HepG2 (cell line): Measurements from ENCODE around the gene TSSK2. TPM values are rescaled to one million over a fixed set of nuclear protein-coding genes. Genes with fewer than 3 reads are reported as not detected.

ENCODE experiments used
- EEA1 ChIP-seq: sonication (generic); formaldehyde crosslinking; IDR thresholded peaks from 2 replicates; pipeline ENCODE4 v1.5.1; 2020; ENCODE audit warnings: mild to moderate bottlenecking, missing genetic modification reagents, borderline replicate concordance
- FIP1L1 ChIP-seq: fragments of 200-400 bp; formaldehyde crosslinking; IDR thresholded peaks from 2 replicates; pipeline ENCODE4 v1.6.1; 2018; ENCODE audit warnings: low read depth, mild to moderate bottlenecking, low read length, moderate library complexity, borderline replicate concordance; ENCODE audit not compliant: insufficient read depth
- ISL2 ChIP-seq: sonication (generic); formaldehyde crosslinking; IDR thresholded peaks from 2 replicates; pipeline ENCODE4 v1.5.0; 2020; ENCODE audit warnings: missing genetic modification reagents
- KAT8 ChIP-seq: IDR thresholded peaks from 2 replicates; pipeline ENCODE4 v1.6.1; 2016; ENCODE audit warnings: missing genetic modification reagents, missing compliant biosample characterization
- KLF6 ChIP-seq: IDR thresholded peaks from 2 replicates; pipeline ENCODE4 v1.8.0; 2016; ENCODE audit warnings: missing biosample characterization, missing genetic modification reagents
- MEF2D ChIP-seq: sonication (generic); formaldehyde crosslinking; IDR thresholded peaks from 2 replicates; pipeline ENCODE4 v1.5.1; 2020; ENCODE audit warnings: mild to moderate bottlenecking, missing genetic modification reagents
- NCOA2 ChIP-seq: sonication (generic); formaldehyde crosslinking; IDR thresholded peaks from 2 replicates; pipeline ENCODE4 v1.8.0; 2022; ENCODE audit warnings: inconsistent platforms
- PHF8 ChIP-seq: sonication (generic); formaldehyde crosslinking; IDR thresholded peaks from 2 replicates; pipeline ENCODE4 v1.5.0; 2020; ENCODE audit warnings: missing genetic modification reagents
- REXO4 ChIP-seq: sonication (generic); formaldehyde crosslinking; IDR thresholded peaks from 2 replicates; pipeline ENCODE4 v1.8.0; 2022; ENCODE audit warnings: missing genetic modification reagents, mild to moderate bottlenecking, borderline replicate concordance
- RNF2 ChIP-seq: fragments of 450-650 bp; conservative IDR thresholded peaks from 2 replicates; pipeline ENCODE4 v1.6.1; 2016; ENCODE audit warnings: low read depth
- RNF219 ChIP-seq: sonication (generic); formaldehyde crosslinking; IDR thresholded peaks from 2 replicates; pipeline ENCODE4 v1.5.0; 2020; ENCODE audit warnings: mild to moderate bottlenecking, missing genetic modification reagents
- SKI ChIP-seq: fragments of 450-650 bp; IDR thresholded peaks from one replicate; pipeline ENCODE4 v1.6.1; 2018; ENCODE audit warnings: mild to moderate bottlenecking; ENCODE audit not compliant: partially characterized antibody
- SNAPC4 ChIP-seq: sonication (generic); formaldehyde crosslinking; IDR thresholded peaks from 2 replicates; pipeline ENCODE4 v1.4.0; 2020; ENCODE audit warnings: mild to moderate bottlenecking, missing genetic modification reagents
- TBP ChIP-seq: sonication (generic); formaldehyde crosslinking; IDR thresholded peaks from 2 replicates; pipeline ENCODE4 v1.5.0; 2020; ENCODE audit warnings: missing genetic modification reagents
- ZNF275 ChIP-seq: sonication (generic); formaldehyde crosslinking; IDR thresholded peaks from 2 replicates; pipeline ENCODE4 v1.8.0; 2022; ENCODE audit warnings: missing genetic modification reagents, mild to moderate bottlenecking, inconsistent platforms, borderline replicate concordance
- ZNF33B ChIP-seq: sonication (generic); formaldehyde crosslinking; IDR thresholded peaks from 2 replicates; pipeline ENCODE4 v1.5.1; 2020; ENCODE audit warnings: mild to moderate bottlenecking, missing genetic modification reagents
- ZNF44 ChIP-seq: sonication (generic); formaldehyde crosslinking; IDR thresholded peaks from 2 replicates; pipeline ENCODE4 v1.5.1; 2020; ENCODE audit warnings: mild to moderate bottlenecking, missing genetic modification reagents
- ZNF460 ChIP-seq: sonication (generic); formaldehyde crosslinking; IDR thresholded peaks from 2 replicates; pipeline ENCODE4 v1.5.1; 2020; ENCODE audit warnings: missing genetic modification reagents, mild to moderate bottlenecking, borderline replicate concordance
- ZNF749 ChIP-seq: sonication (generic); formaldehyde crosslinking; IDR thresholded peaks from 2 replicates; pipeline ENCODE4 v1.8.0; 2022; ENCODE audit warnings: mild to moderate bottlenecking, missing genetic modification reagents, moderate library complexity, borderline replicate concordance
- polyA plus RNA-seq, 8 experiments: library from polyadenylated mRNA; depleted of rRNA in 3 of 8; stranded (reverse) in 7 of 8; unstranded in 1 of 8; fragments of >200 nt; fragmentation: Illumina TruSeq in 4 of 8; extraction: Trizol in 4 of 8; gene quantifications; 2 replicates each; pipeline versions ENCODE4 v1.2.1 to v1.2.3, GENCODE V29; 2011 to 2016; ENCODE audit warnings: low read depth in 4 of 8, missing spikeins in 1 of 8, mixed read lengths in 1 of 8; ENCODE audit not compliant: insufficient read depth in 1 of 8
- total RNA-seq, 5 experiments: library from RNA; depleted of rRNA; stranded (reverse); fragments of >200 nt; fragmentation: Illumina TruSeq; extraction: Trizol; gene quantifications; 2 replicates each; pipeline ENCODE4 v1.2.3, GENCODE V29; 2016; ENCODE audit warnings: low read depth in 1 of 5
- TF ChIP-seq, protein P1 (sequence below): IDR thresholded peaks from 2 replicates; pipeline ENCODE4 v1.6.1; 2016; ENCODE audit warnings: missing compliant biosample characterization, missing genetic modification reagents, borderline replicate concordance

TSSK2 gene
- total and polyA plus RNA-seq, 2 of the 13 experiments (the other 11 are each of a cell fraction or from before 2014, with no cell fraction given), result not detected

DNA sequence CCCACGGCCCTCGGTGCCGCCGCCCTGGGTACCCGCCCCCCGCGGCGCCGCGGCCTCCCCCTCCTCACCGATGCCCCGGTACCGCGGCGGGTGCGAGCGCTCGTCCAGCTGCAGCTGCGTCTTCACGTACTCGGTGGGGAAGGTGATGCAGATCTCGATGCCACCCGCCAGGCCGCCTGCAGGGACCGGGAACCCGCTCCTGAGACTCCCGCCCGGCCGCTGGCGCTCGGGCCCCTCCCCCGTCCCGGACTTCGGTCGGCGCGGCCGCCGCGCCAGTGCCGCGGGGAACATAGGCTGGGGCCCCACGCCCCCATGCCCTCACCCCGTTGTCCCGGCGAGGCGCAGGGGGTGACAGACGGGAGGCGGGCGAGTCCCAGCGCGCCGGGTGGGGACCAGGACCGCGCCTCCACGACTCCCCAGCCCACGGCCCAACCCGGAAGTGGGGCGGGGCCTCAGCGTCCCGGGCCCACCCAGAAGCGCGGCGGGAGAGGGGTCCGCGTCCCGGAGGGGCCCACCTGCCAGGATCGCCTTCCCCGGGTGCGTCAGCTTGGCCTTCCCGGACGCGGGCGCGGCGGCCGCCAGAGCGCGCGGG, 47.1 kb downstream of the TSSK2 start (continued):
- TF ChIP-seq REXO4, result no peak
- no peak for TF ChIP-seq RNF219 (CRISPR knock-in tag)
- TF ChIP-seq FIP1L1, result no peak
- no peak for TF ChIP-seq ZNF33B (CRISPR knock-in tag)
- TF ChIP-seq PHF8 (CRISPR knock-in tag), result peak; percentile 26; the same call in 1 of the 2 replicates
- TF ChIP-seq ISL2 (CRISPR knock-in tag), result no peak
- no peak for TF ChIP-seq ZNF44 (CRISPR knock-in tag)
- TF ChIP-seq EEA1, result no peak
- peak; percentile 62 for TF ChIP-seq SKI
- TF ChIP-seq ZNF460, result no peak
- TF ChIP-seq TBP (CRISPR knock-in tag), result no peak
- TF ChIP-seq ZNF275 (CRISPR knock-in tag), result 0 out of 2 replicates have a peak, but pooled peaks have one; percentile 26
- peak; percentile 27; the same call in 1 of the 2 replicates for TF ChIP-seq KAT8
- no peak for TF ChIP-seq NCOA2 (CRISPR knock-in tag)
- no peak for TF ChIP-seq MEF2D (CRISPR knock-in tag)
- TF ChIP-seq, protein P1, sequence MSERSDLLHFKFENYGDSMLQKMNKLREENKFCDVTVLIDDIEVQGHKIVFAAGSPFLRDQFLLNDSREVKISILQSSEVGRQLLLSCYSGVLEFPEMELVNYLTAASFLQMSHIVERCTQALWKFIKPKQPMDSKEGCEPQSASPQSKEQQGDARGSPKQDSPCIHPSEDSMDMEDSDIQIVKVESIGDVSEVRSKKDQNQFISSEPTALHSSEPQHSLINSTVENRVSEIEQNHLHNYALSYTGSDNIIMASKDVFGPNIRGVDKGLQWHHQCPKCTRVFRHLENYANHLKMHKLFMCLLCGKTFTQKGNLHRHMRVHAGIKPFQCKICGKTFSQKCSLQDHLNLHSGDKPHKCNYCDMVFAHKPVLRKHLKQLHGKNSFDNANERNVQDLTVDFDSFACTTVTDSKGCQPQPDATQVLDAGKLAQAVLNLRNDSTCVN (CRISPR knock-in tag), result no peak
- TF ChIP-seq SNAPC4 (CRISPR knock-in tag), result no peak
- TF ChIP-seq ZNF749 (CRISPR knock-in tag), result 0 out of 2 replicates have a peak, but pooled peaks have one; percentile 15
- TF ChIP-seq KLF6 (CRISPR knock-in tag), result 0 out of 2 replicates have a peak, but pooled peaks have one; percentile 52
- 0 out of 2 replicates have a peak, but pooled peaks have one; percentile 24 for TF ChIP-seq RNF2
